Fibroblast of lung (primary cell): ENCODE results near the gene MAP3K3. TPM values are rescaled to one million over a fixed set of nuclear protein-coding genes. Genes with fewer than 3 reads are reported as not detected.

Source experiments
- DNase-seq, 2 donors: peaks; one replicate each; pipeline versions ENCODE4 v3.0.0 to v3.0.0-alpha.2; 2010; ENCODE audit warnings: low read depth in 2 of 2
- H2AFZ ChIP-seq: 2 replicates; pipeline ENCODE4 v1.5.1; 2012; ENCODE audit warnings: low read length, control low read depth, inconsistent platforms
- H3K27ac ChIP-seq: 2 replicates; pipeline ENCODE4 v1.5.1; 2011; ENCODE audit warnings: low read length, control low read depth; ENCODE audit not compliant: insufficient read depth
- H3K27me3 ChIP-seq: 2 replicates; pipeline ENCODE4 v1.5.1; 2011; ENCODE audit warnings: mild to moderate bottlenecking, low read length; ENCODE audit not compliant: control insufficient read depth, insufficient read depth
- H3K36me3 ChIP-seq: 2 replicates; pipeline ENCODE4 v1.5.1; 2011; ENCODE audit warnings: low read length; ENCODE audit not compliant: control insufficient read depth, insufficient read depth
- H3K4me1 ChIP-seq: 2 replicates; pipeline ENCODE4 v1.5.1; 2011; ENCODE audit warnings: low read length; ENCODE audit not compliant: control insufficient read depth, insufficient read depth; ENCODE audit errors: extremely low read depth
- H3K4me2 ChIP-seq: 2 replicates; pipeline ENCODE4 v1.5.1; 2011; ENCODE audit warnings: low read length, control low read depth; ENCODE audit not compliant: insufficient read depth; ENCODE audit errors: extremely low read depth
- H3K4me3 ChIP-seq, 4 experiments: fragments of 200-600 bp in 1 of 4; sonication (generic) in 1 of 4; replicated peaks in 1 of 4; 2 replicates each; pipeline ENCODE4 v1.5.1; 2011 to 2016; ENCODE audit warnings: low read length in 4 of 4, low read depth in 3 of 4, mild to moderate bottlenecking in 3 of 4, control low read depth in 2 of 4, inconsistent platforms in 1 of 4, mixed read lengths in 1 of 4; ENCODE audit not compliant: insufficient read depth in 1 of 4; ENCODE audit errors: control extremely low read depth in 1 of 4
- H3K79me2 ChIP-seq: 2 replicates; pipeline ENCODE4 v1.5.1; 2012; ENCODE audit warnings: mild to moderate bottlenecking, low read length, inconsistent platforms; ENCODE audit not compliant: control insufficient read depth, insufficient read depth
- H3K9ac ChIP-seq: 2 replicates; pipeline ENCODE4 v1.5.1; 2011; ENCODE audit warnings: mild to moderate bottlenecking, low read length, control low read depth; ENCODE audit not compliant: insufficient read depth
- H3K9me3 ChIP-seq: 2 replicates; pipeline ENCODE4 v1.5.1; 2012; ENCODE audit warnings: low read depth, low read length; ENCODE audit not compliant: control insufficient read depth, insufficient read depth
- H4K20me1 ChIP-seq: 2 replicates; pipeline ENCODE4 v1.5.1; 2011; ENCODE audit warnings: low read length; ENCODE audit not compliant: control insufficient read depth, insufficient read depth; ENCODE audit errors: extremely low read depth
- CTCF ChIP-seq, 2 donors: IDR thresholded peaks in 1 of 2; conservative IDR thresholded peaks in 1 of 2; 1 replicate in 1 of 2; 2 replicates in 1 of 2; pipeline ENCODE4 v1.5.1; 2011 to 2012; ENCODE audit warnings: low read length in 2 of 2, control low read depth in 1 of 2, inconsistent platforms in 1 of 2, low read depth in 1 of 2, mild to moderate bottlenecking in 1 of 2
- EZH2 ChIP-seq: IDR thresholded peaks from 2 replicates; pipeline ENCODE4 v1.5.1; 2012; ENCODE audit warnings: low read length, control low read depth, mild to moderate bottlenecking; ENCODE audit errors: missing control alignments
- polyA plus RNA-seq, 2 donors: library from polyadenylated mRNA; depleted of rRNA in 1 of 2; stranded (reverse) in 1 of 2; unstranded in 1 of 2; fragments of >200 nt; gene quantifications; 2 replicates each; pipeline ENCODE4 v1.2.1, GENCODE V29; 2011 to 2012; ENCODE audit warnings: missing spikeins in 1 of 2
- total RNA-seq: library from RNA; depleted of rRNA; stranded (reverse); fragments of >200 nt; gene quantifications from 2 replicates; pipeline ENCODE4 v1.2.1, GENCODE V29; 2014

Gene MAP3K3
- total and polyA plus RNA-seq, 2 donors (not counting 1 experiment from before 2014, with no cell fraction given) = 13.8 to 32.0 TPM

- Histone ChIP-seq H3K27ac (no peak overlapping the region), H3K27me3 (no peaks in the 10 kb centered on the region), H3K4me1 (no peaks in the 10 kb centered on the region), H4K20me1 (no peaks in the 10 kb centered on the region), H3K4me2 (no peak overlapping the region), H3K79me2 (no peaks in the 10 kb centered on the region), H3K4me3 (no peak overlapping the region), H3K9ac (no peak overlapping the region), H3K9me3 (no peaks in the 10 kb centered on the region), H2AFZ (no peak overlapping the region), H3K36me3 (no peaks in the 10 kb centered on the region)
- TF ChIP-seq EZH2 (no peak), CTCF (conservative IDR thresholded peaks at IDR 0.05 in 1 of 2, IDR thresholded peaks at IDR 0.05 in 1 of 2; ENCODE audit: low read depth in 1 of 2, low read length in 2 of 2) (no peak)
- DNase-seq = peak in 1 of 2 donors; percentile 32
These were observed 25.7 kb downstream of the MAP3K3 start for GRCh38 chr17:63647936-63648335.

GRCh38 chr17:63649813-63650212 is 27.6 kb downstream of the MAP3K3 start:
- no peak for DNase-seq
- no peaks in the 10 kb centered on the region for H3K27me3 ChIP-seq
- H3K4me1 ChIP-seq = no peaks in the 10 kb centered on the region
- no peak overlapping the region for H2AFZ ChIP-seq
- no peaks in the 10 kb centered on the region for H3K9me3 ChIP-seq
- TF ChIP-seq CTCF (conservative IDR thresholded peaks at IDR 0.05 in 1 of 2, IDR thresholded peaks at IDR 0.05 in 1 of 2; ENCODE audit: low read depth in 1 of 2, low read length in 2 of 2) = no peak
- no peak for TF ChIP-seq EZH2
- no peaks in the 10 kb centered on the region for H3K36me3 ChIP-seq
- no peak overlapping the region for H3K4me2 ChIP-seq
- H3K9ac ChIP-seq = no peak overlapping the region
- no peaks in the 10 kb centered on the region for H4K20me1 ChIP-seq
- no peak overlapping the region for H3K27ac ChIP-seq
- H3K79me2 ChIP-seq = no peaks in the 10 kb centered on the region
- no peak overlapping the region for H3K4me3 ChIP-seq

- Histone ChIP-seq H3K27ac (no peak overlapping the region), H3K9ac (no peak overlapping the region), H4K20me1 (no peaks in the 10 kb centered on the region), H3K9me3 (no peaks in the 10 kb centered on the region), H3K4me3 (no peak overlapping the region), H3K36me3 (no peaks in the 10 kb centered on the region), H3K4me1 (no peaks in the 10 kb centered on the region), H3K4me2 (no peak overlapping the region), H2AFZ (no peak overlapping the region), H3K79me2 (no peaks in the 10 kb centered on the region), H3K27me3 (no peaks in the 10 kb centered on the region)
- TF ChIP-seq CTCF (conservative IDR thresholded peaks at IDR 0.05 in 1 of 2, IDR thresholded peaks at IDR 0.05 in 1 of 2; ENCODE audit: low read depth in 1 of 2, low read length in 2 of 2) (no peak), EZH2 (no peak)
- DNase-seq = peak; percentile 19 to 34
These were observed 29.9 kb downstream of the MAP3K3 start for GRCh38 chr17:63652106-63652505.
